ENCODE results near the gene PCP2. TPM values are rescaled to one million over a fixed set of nuclear protein-coding genes. Genes with fewer than 3 reads are reported as not detected.
A peak's percentile ranks its signal among the peaks of the same experiment; 100 is the strongest.

Gene PCP2
- total RNA-seq, 1 donor = 0.81 TPM

DNA sequence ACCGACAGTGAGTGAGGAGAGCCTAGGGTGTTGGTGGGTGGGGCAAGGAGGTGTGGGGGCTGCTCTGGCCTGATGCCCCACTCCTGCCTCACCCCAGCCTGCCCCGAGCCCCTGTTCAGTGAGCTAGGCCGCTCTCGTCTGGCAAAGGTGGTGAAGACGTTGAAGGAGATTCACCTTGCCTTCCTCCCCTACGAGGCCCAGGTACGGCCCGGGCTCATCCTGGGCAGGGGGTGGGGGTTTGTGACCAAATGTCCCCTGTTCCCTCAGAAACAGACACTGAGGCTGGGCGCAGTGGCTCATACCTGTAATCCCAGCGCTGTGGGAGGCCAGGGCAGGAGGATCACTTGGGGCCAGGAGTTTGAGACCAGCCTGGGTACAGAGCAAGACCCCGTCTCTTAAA lies 7.3 kb upstream of the PCP2 start:
- no peak for DNase-seq (ENCODE audit: low read depth in 2 of 3, low spot score in 2 of 3)

DNA sequence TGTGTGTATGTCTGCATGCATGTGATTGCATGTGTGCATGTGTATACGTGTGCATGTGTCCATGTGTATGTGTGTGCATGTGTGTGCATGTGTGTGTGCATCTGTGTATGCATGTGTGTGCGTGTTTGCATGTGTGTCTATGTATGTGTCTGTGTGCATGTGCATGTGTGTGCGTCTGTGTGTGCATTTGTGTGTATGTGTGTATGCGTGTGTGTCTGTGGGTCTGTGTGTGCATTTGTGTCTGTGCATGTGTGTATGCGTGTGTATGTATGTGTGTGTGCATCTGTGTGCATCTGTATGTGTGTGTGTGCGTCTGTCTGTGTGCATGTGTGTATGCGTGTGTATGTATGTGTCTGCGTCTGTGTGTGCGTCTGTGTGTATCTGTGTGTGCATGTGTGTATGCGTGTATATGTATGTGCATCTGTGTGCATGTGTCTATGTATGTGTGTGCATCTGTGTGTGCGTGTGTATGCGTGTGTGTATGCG lies 6.4 kb upstream of the PCP2 start:
- no peak for DNase-seq (ENCODE audit: low read depth in 2 of 3, low spot score in 2 of 3)

DNA sequence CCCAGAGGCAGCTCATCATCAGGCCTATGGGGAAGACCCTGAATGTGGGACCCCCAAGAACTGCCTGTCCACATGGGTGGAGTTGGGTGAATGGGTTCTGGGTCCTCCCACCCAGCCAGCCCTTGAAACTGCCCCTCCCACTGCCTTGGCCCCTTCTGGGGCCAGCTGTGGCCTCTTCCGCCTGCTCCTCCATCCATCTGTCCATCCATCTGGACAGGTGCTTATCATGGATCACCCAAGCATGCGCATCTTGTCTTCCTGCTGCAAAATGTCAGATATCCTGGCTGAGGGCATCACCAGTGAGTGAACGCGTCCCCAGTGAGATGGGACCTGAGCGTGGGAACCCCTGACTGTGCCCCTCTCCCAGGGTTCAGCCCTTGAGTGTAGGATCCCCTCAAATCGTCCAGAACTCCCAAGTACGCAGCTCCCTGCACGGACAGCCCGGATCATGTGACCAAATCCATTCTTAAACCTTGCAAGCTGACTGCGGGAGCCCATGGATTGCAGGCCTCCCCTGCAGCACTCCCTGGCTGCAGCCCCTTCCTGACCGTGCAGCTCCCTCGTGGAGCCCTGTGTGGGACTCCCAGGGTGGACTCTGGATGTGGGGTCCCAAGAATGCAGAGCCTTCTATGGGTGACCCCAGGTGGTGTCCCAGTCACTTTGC lies 5.4 kb upstream of the PCP2 start:
- DNase-seq (ENCODE audit: low read depth in 2 of 3, low spot score in 2 of 3) = no peak

DNA sequence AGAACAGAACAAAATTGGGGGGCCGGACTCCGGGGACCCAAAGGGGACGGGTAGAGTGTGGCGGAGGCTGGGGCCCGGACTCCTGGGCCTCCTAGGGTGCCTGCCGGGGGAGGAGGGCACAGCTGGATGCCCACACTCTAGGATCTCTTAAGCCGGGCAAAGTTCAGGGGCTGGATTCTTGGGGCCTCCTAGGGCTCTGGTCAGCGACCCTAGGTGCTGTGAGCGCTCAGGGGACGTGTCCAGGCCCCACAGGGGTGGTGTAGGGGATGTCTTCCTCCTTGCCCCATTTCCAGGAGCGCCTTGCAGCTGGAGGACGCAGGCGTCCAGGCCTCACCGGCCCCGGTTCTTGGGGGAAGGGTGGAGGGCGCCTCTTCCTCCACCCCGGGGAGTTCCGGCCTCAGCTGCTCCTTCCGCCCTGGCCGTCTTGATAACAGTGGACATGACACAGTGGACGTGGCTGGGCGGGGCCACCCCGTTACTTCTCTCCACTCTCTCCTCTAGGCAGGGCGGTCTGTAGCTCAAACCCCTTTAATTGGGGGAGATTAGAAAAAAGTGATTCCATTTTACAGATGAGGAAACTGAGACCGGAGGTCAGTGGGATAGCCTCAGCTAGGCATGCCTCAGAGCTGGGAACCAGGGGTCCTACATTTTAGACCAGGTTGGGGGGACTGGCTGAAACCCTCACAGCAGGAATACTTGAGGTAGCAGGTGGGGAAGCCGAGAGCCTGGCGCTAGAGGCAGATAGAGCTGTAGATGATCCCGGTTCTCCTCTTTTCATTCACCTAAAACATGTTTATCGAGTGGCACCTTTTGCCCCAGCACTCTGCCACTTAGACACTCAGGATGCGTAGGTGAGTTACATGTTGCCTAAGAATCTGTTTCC lies 4.1 kb upstream of the PCP2 start:
- DNase-seq (ENCODE audit: low read depth in 2 of 3, low spot score in 2 of 3) = peak in 2 of 3 donors; percentile 27 to 28

DNA sequence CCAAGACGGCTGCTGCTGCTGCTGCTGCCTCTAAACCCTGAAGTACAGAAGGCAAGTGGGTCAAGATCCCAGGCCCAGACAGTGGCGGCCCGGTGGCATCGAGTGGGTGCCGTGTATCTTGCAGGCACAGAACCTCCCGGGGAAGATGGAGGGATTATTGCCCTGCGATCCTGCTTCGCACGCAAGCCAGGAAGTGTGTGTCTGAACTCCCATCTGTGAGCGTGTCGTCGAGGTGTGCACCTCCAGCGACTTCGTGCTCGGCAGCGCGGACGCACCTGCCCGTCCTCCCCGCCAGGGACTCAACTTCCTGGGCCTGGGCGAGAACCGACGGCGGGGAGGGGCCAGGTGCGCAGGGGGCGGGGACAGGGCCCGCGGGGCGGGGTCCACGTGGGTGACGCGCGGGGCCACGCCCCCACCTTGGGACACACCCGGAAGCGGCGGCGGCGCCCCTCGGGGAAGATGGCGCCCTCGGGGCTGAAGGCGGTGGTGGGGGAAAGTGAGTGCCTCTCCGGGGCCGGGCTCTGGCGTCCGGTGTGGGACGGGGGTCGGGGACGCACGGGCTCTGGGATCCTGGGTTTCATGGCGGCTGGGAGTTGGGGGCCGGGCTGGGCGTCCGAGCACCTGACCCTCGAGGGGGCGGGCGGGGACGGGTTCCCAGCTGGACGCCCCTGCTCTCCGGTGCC lies 3.3 kb upstream of the PCP2 start, which contains the start of gene STXBP2:
STXBP2 (plus strand) TSS at position 420 of the 683 bp plus-strand sequence; CDS start at position 460, 40 bp downstream.
- DNase-seq (ENCODE audit: low read depth in 2 of 3, low spot score in 2 of 3) = peak; percentile 82 to 88 (median 87)

DNA sequence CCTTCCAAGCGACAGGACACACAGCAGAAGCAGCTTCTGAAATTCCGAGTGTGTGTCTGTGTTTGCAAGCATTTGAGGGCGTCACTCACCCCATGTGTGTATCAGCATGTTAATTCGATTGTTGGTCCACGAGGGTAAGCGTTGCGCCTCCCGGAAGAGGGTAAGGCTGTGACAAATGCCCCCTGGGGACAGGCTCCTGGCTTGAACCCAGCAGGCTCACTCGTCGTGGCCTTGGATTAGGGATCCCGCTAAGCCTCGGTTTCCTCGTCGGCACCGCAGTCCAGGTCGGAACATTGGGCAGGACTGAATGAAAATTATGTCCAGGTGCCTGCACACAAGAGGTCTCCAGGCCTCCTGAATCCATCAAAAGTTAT lies 2.8 kb upstream of the PCP2 start:
- no peak for DNase-seq (ENCODE audit: low read depth in 2 of 3, low spot score in 2 of 3)

DNA sequence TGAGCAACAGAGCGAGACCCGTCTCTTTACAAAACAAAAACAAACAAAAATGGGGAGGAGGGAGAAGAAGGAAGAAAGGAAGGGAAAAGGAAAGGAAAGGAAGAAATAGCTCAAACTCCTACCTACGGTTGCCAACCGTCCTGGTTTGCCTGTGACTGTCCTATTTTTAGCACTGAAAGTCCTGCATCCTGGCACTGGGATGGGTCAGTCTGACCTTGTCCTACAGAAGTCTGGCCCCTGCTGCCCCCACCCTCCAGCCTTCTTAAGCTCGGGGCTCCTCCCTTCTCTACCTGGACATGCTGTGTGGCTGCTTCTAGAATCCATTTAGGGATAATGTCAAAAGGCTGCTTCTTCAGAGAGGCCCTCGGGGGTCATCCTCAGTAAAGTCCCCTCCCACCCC lies 2.2 kb upstream of the PCP2 start:
- DNase-seq (ENCODE audit: low read depth in 2 of 3, low spot score in 2 of 3) = no peak

DNA sequence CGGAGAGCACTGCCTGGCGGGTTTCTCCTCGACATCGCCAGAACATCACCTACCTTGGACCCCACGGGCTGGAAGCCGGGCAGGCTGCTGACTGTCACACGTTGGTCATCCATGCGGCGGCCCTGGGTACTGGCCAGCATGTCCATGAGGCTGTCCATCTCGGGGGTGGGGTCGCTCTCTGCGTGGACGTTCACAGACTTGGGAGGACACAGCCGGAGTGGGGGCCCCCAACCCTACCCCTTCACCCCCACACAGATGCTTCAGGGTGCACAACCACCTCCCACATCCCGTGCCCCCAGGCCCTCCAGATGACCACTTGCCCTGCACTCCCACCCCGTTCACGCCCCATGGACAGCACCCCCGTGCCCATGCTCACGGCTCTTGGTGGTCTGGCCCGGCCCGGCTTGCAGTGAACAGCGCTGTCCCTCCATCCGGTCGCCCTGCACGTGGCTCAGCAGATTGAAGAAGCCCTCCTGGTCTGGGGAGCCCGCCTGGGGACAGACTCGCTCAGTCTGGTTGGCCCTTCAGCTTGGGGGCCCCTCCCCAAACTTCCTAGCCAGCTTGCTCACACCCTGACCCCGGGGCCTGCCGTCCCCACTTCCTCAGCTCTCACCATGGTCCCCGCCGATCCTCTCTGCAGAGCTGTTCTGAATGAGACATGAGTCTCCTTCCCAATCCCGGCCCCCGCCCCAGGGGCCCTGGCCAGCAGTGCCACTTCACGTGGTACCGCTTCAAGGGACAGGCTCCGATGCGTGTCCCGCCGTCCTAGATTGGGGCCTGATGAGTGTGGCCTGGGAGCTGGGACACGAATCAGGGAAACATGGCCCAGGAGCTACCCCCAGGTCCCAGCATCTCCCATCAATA lies 947 bp downstream of the PCP2 start:
- no peak for DNase-seq (ENCODE audit: low read depth in 2 of 3, low spot score in 2 of 3)

DNA sequence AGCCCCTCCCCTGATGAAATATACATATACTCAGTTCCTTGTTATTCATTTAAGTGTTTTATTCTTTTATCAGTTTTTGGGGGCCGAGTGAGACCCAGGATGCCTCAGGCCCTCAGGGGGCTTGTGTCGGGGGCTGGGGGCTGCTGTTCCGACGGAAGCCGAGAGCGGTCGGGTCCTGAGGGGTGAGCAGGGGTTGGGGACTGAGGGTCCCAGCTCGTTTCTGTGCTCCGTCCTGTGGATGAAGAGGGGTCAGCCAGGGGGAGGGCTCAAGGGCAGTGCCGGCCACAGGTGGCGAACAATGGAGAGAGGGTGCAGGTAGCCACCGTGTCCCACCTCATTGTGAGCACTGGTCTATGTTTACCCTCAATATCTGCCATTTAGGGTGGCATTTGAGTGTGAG lies 1.9 kb downstream of the PCP2 start:
- DNase-seq (ENCODE audit: low read depth in 2 of 3, low spot score in 2 of 3) = no peak

DNA sequence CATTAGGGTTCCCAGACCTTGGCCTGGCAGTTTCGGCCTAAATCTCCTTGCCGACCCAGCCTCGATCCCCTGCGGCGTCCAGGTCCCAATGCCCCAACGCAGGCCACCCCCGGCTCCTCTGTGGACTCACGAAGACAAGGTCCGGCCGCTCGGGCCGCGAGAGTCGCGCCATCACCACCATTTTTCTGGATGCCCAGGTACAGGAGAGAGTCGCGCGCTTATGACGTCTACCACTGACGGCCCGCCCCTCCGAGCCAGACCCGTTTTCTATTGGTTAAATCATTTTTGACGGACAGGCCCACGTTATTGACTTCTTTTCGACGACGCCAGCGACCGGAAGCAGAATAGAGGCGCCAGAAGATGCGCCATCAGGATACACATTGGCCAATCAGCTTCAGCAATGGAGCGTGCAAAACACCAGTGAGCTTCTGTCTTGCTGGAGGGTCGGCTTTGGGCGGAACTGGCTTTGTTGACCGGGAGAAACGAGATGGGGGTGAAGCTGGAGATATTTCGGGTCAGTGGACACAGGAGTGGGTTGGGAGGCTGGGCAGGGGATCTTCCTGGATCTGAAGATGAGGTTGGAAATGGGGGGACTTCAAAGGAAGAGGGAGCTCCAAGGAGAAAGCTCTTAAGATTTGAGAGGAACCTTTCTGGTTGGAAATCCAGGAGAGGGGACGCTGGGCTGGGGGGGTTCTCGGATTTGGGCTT lies 4.0 kb downstream of the PCP2 start, which contains the start of the genes PET100 and XAB2:
PET100 (plus strand) TSS at position 447 of the 708 bp plus-strand sequence; CDS start at position 488, 41 bp downstream.
XAB2 (minus strand) TSS at position 199 of the 708 bp plus-strand sequence; CDS start at position 181, 18 bp downstream.
- DNase-seq (ENCODE audit: low read depth in 2 of 3, low spot score in 2 of 3) = peak; percentile 91 to 99 (median 99)

DNA sequence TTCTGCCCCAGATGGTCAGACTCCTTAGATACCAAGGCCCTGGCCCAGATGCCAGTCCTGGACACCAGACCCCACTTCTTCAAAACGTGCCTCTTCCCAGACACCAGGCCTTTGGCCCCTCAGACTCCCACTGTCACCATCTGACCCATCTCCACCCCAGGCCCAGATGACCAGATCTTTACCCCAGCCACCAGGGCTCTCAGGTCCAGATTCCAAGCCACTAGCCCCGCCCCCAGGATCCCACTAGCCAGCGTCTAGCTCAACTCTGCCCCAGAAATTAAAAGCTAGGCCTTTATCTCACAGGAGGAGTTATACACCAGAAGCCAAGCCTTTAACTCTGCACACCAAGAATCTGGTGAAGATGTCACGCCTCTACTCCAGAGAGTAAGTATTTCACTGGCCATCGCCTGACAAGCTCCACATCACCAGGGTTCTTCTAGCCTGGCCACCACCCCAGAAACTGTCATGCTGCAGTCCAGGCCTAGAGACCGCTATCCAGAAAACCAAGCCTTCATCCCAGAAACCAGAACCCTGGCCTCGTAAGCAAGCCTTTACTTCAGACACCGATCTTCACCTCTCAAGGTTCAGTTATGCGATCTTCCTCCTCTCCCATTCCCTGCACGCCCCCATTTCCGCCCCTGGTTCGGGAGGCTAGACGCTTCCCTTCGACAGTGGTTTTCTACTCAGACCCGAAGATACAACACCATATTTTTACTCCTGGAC lies 4.8 kb downstream of the PCP2 start:
- no peak for DNase-seq (ENCODE audit: low read depth in 2 of 3, low spot score in 2 of 3)

DNA sequence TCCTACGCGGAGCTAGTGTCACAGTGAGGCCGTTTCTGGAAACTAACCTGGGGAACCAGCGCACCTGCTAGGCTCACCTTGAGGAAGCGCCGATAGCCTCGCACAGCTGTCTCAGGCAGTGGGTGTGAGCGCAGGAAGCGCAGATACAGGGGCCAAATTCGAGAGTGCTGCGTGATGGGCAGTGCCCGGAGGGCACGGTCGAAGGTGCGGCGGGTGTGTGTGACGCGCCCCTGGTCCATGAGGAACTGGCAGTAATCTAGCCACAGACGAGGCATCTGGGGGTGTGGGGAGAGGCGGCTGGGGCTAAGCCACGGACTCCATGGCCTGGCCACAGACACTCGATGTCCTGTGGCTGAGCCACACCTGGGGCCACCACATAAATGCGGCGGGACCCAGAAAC lies 6.4 kb downstream of the PCP2 start:
- no peak for DNase-seq (ENCODE audit: low read depth in 2 of 3, low spot score in 2 of 3)

DNA sequence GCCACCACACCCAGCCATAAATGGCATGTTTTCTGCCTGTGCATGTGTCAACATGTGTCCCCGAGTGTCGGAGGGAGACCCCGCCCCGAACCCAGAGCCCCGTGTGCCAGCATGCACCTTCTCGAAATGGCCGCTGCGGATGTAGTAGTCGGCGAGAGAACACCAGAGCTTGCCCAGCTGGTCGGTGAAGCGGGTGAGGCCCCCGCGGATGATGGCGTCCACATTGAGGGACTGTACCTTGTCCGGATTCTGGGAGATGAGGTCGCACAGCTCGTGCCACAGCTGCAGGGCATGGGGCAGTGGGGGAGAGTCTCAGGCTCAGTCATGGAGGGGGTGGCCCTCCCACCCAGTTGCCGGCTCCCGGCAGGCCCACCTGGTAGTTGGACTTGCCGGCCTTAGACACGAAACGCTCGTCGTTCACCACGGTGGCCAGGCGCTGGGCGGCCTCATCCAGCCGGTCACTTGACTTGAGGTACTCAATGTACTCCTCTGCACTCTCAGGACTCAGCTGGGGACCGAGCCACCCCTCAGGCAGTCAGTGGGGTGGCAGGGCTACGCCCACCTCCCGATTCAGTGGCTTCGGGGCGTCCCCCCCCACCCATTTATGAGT lies 7.7 kb downstream of the PCP2 start:
- DNase-seq (ENCODE audit: low read depth in 2 of 3, low spot score in 2 of 3) = no peak

DNA sequence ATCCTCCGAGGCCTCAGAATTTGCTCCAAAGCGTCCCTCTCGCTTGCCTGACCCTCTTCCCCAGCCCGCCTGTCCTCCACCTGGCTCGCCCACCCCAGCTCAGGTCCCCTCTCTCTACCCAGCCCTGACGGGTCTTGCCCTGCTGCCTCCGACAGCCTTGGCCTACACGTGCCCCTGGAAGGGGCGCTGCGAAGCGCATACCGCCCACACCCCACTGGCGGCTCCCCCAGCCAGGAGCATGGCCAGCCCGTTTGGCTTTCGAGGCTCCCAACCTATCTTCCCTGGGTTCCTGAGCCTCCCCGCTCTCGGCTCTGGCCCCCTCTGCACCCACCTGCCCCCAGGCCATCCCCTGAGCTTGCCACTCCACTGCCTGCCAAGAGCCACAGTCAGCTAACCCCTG lies 8.7 kb downstream of the PCP2 start:
- no peak for DNase-seq (ENCODE audit: low read depth in 2 of 3, low spot score in 2 of 3)

DNA sequence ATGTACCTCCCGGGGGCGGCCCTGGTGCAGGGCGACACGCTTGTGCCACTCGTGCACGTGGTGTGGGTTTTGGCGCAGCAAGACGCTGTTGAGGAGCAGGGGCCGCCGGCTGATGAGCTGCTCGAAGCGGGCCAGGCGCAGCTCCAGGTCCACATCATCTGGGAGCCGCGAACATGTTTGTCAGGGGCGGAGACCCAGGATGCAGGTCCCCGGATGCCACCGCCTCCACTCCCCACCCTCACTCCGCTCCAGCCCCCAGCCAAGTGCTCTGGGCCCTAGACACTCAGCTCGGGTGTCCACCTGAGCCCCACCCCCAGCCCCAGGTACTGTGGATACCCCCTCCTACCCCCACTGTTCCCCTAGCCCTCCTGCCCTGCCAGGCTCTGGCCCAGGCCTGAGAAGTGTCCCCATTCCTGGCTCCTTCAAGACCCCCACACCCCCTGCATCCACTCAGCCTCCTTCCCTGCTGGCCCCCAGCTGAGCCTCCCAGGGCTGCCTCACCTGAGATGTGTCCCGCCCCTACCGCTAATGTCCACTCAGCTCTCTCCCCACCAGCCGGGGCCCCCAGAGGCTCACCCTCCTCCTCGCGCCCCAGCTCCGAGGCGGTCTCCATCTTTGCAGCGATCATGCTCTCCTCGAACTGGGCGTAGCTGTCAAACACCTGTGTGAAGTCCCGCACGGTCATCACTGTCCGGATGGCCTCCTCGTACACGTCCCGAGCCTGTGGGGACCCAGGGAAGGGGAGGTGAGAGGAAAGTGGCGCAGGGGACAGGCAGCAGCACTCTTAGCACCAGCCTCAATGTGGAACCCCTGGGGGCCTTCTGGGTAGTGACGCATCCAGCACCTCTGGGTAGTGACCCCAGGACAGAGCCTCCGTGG lies 9.6 kb downstream of the PCP2 start:
- no peak for DNase-seq (ENCODE audit: low read depth in 2 of 3, low spot score in 2 of 3)

DNA sequence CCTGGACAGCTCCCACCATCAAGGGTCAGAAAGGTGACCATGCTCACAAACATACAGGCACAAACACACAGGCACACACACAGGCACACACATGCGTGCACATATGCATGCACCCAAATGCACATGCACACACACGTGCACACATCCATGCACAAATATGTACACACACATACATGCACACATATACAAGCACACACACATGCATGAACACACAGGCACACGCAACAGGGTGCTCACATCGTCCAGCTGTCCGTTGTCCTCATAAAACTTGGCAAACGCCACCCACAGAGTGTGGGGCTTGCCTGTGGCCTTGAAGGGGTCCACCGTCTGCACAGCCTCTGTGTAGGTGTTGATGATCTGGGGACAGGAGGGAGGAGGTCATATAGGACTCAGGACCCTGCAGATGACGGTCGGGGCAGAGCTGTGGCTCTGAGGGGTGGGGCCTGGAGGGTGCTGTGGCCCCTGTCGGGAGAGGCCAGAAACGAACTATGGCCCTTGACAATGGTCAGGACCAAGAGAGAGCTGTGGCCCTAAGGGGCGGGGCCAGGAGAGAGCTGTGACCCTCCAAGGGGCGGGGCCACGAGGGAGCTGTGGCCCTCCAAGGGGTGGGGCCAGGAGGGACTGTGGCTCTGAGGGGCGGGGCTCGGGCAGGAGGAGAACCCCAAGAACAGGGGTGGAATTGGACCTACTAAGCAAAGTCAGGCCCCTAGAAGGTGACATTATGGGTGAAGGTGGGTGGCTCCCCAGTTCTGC lies 10.4 kb downstream of the PCP2 start:
- DNase-seq (ENCODE audit: low read depth in 2 of 3, low spot score in 2 of 3) = no peak

Measured in hematopoietic multipotent progenitor cell (in vitro differentiated cells).